ENCODE results near the gene FBXO46. TPM values are rescaled to one million over a fixed set of nuclear protein-coding genes. Genes with fewer than 3 reads are reported as not detected.
"Not testable (repeated sequence)": the region's sequence is repeated elsewhere in the genome, so short reads cannot be mapped to it uniquely, and the experiment has no call there.

FBXO46 gene
- total RNA-seq, 6 donors from 2014 or later, result 12.0 to 21.1 (median 20.6) TPM

DNA sequence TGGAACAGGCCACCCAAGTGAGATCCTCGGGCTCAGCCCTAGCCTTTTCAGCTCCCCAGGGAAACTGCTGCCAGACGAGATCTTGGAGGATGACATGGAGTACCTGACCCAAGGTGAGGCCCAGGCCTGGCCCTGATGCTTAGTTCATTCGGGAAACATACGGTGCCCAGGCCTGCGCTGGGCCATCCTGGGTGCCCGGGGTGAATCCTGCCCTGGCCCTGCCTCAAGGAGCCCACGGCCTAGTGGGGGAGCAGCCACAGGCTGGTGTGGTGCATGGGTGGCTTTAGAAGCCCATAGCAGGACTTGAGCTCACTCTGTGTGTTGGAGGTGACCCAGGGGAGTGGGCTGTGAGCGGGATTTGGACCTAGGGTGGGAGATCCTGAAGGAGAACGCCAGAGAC lies 28.2 kb upstream of the FBXO46 start:
- DNase-seq (peak in 1 of 2 donors; percentile 42), ATAC-seq (ENCODE audit: low FRiP score in 2 of 2) (no peak)
- Histone ChIP-seq H3K4me3 (no peak overlapping the region), H3K27me3 (no peaks in the 10 kb centered on the region), H3K4me1 (peaks cover 0 to 1% (median under 1%) of the 10 kb centered on the region in 4 donors), H3K36me3 (no peaks in the 10 kb centered on the region), H3K9me3 (no peaks in the 10 kb centered on the region), H3K27ac (no peak overlapping the region)
- 62 to 82% methylated on average over 2 to 6 of the region's 9 CpGs for WGBS, 2 donors
- TF ChIP-seq POLR2AphosphoS5 (IDR thresholded peaks at IDR 0.05), result no peak
- TF ChIP-seq POLR2A (IDR thresholded peaks at IDR 0.05), result no peak
- no peak for TF ChIP-seq EP300 (IDR thresholded peaks at IDR 0.05)
- TF ChIP-seq, protein P1, sequence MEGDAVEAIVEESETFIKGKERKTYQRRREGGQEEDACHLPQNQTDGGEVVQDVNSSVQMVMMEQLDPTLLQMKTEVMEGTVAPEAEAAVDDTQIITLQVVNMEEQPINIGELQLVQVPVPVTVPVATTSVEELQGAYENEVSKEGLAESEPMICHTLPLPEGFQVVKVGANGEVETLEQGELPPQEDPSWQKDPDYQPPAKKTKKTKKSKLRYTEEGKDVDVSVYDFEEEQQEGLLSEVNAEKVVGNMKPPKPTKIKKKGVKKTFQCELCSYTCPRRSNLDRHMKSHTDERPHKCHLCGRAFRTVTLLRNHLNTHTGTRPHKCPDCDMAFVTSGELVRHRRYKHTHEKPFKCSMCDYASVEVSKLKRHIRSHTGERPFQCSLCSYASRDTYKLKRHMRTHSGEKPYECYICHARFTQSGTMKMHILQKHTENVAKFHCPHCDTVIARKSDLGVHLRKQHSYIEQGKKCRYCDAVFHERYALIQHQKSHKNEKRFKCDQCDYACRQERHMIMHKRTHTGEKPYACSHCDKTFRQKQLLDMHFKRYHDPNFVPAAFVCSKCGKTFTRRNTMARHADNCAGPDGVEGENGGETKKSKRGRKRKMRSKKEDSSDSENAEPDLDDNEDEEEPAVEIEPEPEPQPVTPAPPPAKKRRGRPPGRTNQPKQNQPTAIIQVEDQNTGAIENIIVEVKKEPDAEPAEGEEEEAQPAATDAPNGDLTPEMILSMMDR (IDR thresholded peaks at IDR 0.05), result no peak

DNA sequence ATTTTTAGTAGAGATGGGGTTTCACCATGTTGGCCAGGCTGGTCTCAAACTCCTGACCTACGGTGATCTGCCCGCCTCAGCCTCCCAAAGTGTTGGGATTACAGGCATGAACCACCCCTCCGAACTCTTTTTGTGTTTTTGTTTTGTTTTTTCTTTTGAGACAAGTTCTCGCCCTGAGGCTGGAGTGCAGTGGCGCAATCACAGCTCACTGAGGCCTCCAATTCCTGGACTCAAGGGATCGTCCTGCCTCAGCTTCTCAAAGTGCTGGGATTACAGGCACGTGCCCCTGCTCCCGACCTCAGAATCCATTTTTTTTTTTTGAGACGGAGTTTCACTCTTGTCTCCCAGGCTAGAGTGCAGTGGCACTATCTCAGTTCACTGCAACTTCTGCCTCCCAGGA lies 27.0 kb upstream of the FBXO46 start:
- no peak for ATAC-seq (ENCODE audit: low FRiP score in 2 of 2)
- WGBS, 2 donors, result 76 to 87% methylated on average over 9 of the region's 9 CpGs
- Histone ChIP-seq H3K36me3 (no peaks in the 10 kb centered on the region), H3K4me3 (no peak overlapping the region), H3K27ac (no peak overlapping the region), H3K27me3 (no peaks in the 10 kb centered on the region), H3K4me1 (no peaks in the 10 kb centered on the region), H3K9me3 (no peaks in the 10 kb centered on the region)
- no peak for DNase-seq
- TF ChIP-seq POLR2A (IDR thresholded peaks at IDR 0.05) (no peak), EP300 (IDR thresholded peaks at IDR 0.05) (no peak), POLR2AphosphoS5 (IDR thresholded peaks at IDR 0.05) (no peak)
- TF ChIP-seq, protein P1 (IDR thresholded peaks at IDR 0.05), result no peak

DNA sequence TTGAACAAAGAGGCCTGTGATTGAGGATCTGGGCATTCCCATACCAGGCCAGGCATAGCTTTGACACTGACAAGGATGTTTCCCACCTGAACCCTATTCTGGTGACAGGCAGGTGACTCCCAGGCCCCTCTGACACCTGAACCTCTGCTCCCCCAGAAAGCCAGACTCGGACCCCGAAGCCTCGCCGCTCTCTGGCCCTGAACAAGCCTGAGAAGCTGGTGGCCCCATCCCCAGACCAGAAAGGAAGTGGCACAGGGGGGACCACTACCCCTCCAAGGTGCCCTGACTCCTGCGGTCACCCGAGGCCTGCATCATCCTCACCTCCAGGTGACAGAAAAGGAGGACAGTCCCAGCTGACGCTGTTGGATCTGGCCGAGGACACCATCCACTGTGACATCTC lies 23.6 kb upstream of the FBXO46 start:
- Histone ChIP-seq H3K9me3 (no peaks in the 10 kb centered on the region), H3K27ac (no peak overlapping the region), H3K36me3 (no peaks in the 10 kb centered on the region), H3K27me3 (no peaks in the 10 kb centered on the region), H3K4me3 (no peak overlapping the region), H3K4me1 (no peaks in the 10 kb centered on the region)
- TF ChIP-seq, protein P1 (IDR thresholded peaks at IDR 0.05), result no peak
- TF ChIP-seq POLR2AphosphoS5 (IDR thresholded peaks at IDR 0.05) (no peak), EP300 (IDR thresholded peaks at IDR 0.05) (no peak), POLR2A (IDR thresholded peaks at IDR 0.05) (no peak)
- ATAC-seq (ENCODE audit: low FRiP score in 2 of 2) (no peak), DNase-seq (peak in 1 of 2 donors; percentile 48)
- WGBS, 2 donors, result 95% methylated on average over 8 of the region's 8 CpGs; no CpG with 5 or more reads in 1 of the 2 donors

DNA sequence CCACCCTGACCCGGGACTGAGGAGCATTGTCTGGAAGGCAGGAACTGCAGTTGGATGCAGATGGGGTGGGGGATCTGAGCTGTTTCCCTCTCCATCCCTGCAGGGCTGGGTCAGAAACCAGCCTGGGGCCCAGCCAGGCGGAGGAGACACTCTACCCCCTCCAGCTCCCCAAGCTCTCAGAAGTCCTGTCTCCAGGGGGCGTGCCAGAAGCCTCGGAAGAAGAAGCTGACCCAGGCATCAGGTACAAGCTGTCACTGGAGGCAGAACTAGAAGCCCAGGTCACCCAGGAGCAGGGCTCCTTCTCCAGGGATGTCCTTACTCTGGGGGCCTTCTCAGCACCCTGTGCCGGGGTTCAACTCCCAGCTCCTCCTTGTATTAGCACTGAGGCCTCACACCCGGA lies 22.9 kb upstream of the FBXO46 start:
- no peak for DNase-seq
- no peaks in the 10 kb centered on the region for H3K4me1 ChIP-seq
- no peak overlapping the region for H3K27ac ChIP-seq
- no peaks in the 10 kb centered on the region for H3K36me3 ChIP-seq
- H3K9me3 ChIP-seq, result no peaks in the 10 kb centered on the region
- ATAC-seq (ENCODE audit: low FRiP score in 2 of 2), result peak in 1 of 2 donors; percentile 12
- H3K27me3 ChIP-seq, result no peaks in the 10 kb centered on the region
- 55 to 100% methylated on average over 2 to 4 of the region's 6 CpGs for WGBS, 2 donors
- H3K4me3 ChIP-seq, result no peak overlapping the region
- TF ChIP-seq POLR2A (IDR thresholded peaks at IDR 0.05), result no peak
- TF ChIP-seq, protein P1 (IDR thresholded peaks at IDR 0.05), result no peak
- no peak for TF ChIP-seq EP300 (IDR thresholded peaks at IDR 0.05)
- no peak for TF ChIP-seq POLR2AphosphoS5 (IDR thresholded peaks at IDR 0.05)

DNA sequence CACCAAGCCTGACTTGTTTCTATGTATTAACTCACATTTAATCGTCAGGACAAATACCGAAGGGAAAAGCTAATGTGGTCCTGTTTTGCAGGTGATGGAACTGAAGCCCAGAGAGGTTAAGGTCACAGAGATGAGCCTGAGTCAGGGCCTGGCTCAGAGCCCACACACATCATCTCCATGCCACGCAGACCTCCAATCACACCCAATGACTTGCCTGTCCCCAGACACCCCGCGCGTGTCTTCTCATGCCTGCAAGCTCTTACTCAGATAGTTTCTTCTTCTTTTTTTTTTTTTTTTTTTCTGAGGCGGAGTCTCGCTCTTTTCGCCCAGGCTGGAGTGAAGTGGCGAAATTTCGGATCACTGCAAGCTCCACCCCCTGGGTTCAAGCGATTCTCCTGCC lies 21.9 kb upstream of the FBXO46 start:
- H3K9me3 ChIP-seq, result no peaks in the 10 kb centered on the region
- H3K27me3 ChIP-seq, result no peaks in the 10 kb centered on the region
- no peaks in the 10 kb centered on the region for H3K36me3 ChIP-seq
- TF ChIP-seq POLR2A (IDR thresholded peaks at IDR 0.05), result no peak
- TF ChIP-seq EP300 (IDR thresholded peaks at IDR 0.05), result no peak
- TF ChIP-seq, protein P1 (IDR thresholded peaks at IDR 0.05), result no peak
- no peaks in the 10 kb centered on the region for H3K4me1 ChIP-seq
- peak in 1 of 2 donors; percentile 50 for ATAC-seq (ENCODE audit: low FRiP score in 2 of 2)
- no peak overlapping the region for H3K4me3 ChIP-seq
- H3K27ac ChIP-seq, result no peak overlapping the region
- DNase-seq, result no peak
- WGBS, 2 donors, result 91 to 93% methylated on average over 12 of the region's 12 CpGs

DNA sequence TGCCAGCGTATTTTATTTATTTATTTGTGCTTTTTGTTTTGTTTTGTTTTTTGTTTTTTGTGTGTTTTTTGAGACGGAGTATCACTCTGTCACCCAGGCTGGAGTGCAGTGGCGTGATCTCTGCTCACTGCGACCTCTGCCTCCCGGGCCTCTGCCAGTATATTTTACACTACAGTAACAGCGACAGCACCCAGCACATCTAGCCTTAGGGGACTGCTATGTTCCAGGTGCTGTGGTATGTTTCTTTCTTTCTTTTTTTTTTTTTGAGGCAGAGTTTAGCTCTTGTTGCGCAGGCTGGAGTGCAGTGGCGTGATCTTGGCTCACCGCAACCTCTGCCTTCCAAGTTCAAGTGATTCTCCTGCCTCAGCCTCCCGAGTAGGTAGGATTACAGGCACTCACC lies 20.8 kb upstream of the FBXO46 start:
- not testable (repeated sequence) for H3K36me3 ChIP-seq; ATAC-seq (ENCODE audit: low FRiP score in 2 of 2); H3K27ac ChIP-seq; H3K4me1 ChIP-seq; H3K27me3 ChIP-seq; H3K4me3 ChIP-seq; H3K9me3 ChIP-seq; DNase-seq
- WGBS, 2 donors, result 93% methylated on average over 10 of the region's 10 CpGs

All from upper lobe of left lung (tissue), 6 donors.